GM21717 (cell line): Measurements from ENCODE around the gene CELA2A.
"Not testable (repeated sequence)": the region's sequence is repeated elsewhere in the genome, so short reads cannot be mapped to it uniquely, and the experiment has no call there.

Source experiments
- ATAC-seq: cut with Tn5 transposase; IDR thresholded peaks from one replicate; pipeline ENCODE4 v1.9.1; 2021; ENCODE audit warnings: mild to moderate bottlenecking, moderate library complexity; ENCODE audit not compliant: unreplicated experiment

The CELA2A gene

GRCh38 chr1:15466955-15467625 lies 10.6 kb downstream of the CELA2A start:
- not testable (repeated sequence) for ATAC-seq

- ATAC-seq: no peak
Observed at GRCh38 chr1:15468145-15468544, 11.6 kb downstream of the CELA2A start.

DNA sequence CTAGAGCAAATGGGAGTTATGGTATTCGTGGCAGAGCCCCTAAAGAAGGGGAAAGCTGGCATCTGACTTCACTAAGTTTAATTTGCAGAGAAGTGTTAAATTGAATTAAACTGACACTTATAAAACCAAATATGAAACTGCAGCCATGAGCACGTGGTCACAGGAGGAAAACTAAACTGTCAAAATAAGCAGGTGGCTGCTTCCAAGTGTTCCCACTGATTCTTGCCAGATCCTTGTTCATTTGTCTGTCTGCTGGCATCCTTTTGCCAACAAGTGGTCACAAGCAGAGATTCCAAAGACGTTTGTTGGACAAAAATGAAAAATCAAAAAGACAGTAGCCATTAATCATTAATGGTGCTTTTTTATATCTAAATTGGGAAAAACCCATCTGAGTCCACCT lies 12.8 kb downstream of the CELA2A start:
- ATAC-seq: no peak

- ATAC-seq: not testable (repeated sequence)
Observed at GRCh38 chr1:15469821-15470448, 13.4 kb downstream of the CELA2A start.

GRCh38 chr1:15471067-15471466 lies 14.5 kb downstream of the CELA2A start:
- not testable (repeated sequence) for ATAC-seq

GRCh38 chr1:15471723-15472122 lies 15.2 kb downstream of the CELA2A start:
- not testable (repeated sequence) for ATAC-seq

DNA sequence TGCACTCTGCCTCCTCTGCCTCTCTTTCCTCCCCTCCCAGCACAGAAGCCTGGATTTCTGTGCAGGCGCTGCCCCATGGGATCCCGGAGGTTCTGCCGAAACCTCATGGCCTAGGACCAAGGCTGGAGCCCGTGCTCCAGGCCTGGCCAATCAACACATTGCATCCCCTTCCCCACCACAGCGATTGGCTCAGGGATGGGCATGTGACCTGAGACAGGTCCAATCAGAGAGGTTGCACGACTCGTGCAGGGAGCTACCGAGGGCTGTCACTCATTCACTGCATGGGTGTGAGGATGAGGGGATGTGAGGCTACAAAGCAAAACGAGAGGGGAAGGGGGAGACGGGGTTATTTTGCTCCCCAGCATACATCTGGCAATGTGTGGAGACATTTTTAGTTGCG lies 16.1 kb downstream of the CELA2A start:
- no peak for ATAC-seq

DNA sequence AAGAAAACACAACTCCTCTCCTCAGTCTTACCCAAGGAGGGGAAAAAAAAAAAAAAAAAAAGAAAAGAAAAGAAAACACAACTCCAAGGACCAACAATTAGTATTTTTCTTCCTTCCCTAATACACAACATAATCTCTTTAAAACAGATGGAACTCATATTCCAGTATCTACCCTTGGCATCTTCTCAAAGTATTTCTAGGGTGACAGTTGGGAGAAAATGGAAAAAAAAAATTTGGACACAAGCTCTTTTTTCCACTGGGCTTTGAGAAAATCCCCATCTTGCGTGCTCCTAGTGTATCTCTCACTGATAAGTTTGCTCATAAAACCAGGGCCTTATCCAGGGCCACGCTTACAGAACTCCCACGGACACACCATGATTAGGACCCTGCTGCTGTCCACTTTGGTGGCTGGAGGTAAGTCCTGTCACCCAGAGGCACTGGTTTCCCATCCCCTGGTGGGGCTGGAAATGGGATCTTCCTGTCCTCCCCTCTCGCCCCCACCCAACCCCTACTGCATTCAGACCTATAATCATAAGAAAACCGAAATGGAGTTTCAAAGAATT lies 19.3 kb downstream of the CELA2A start, which contains the start of gene CELA2B:
TSS of gene CELA2B (plus strand) at position 353 of the 563 bp plus-strand sequence. CDS start at position 375, 22 bp downstream.
- no peak for ATAC-seq

- ATAC-seq: no peak
Observed at GRCh38 chr1:15476927-15477326, 20.4 kb downstream of the CELA2A start.

DNA sequence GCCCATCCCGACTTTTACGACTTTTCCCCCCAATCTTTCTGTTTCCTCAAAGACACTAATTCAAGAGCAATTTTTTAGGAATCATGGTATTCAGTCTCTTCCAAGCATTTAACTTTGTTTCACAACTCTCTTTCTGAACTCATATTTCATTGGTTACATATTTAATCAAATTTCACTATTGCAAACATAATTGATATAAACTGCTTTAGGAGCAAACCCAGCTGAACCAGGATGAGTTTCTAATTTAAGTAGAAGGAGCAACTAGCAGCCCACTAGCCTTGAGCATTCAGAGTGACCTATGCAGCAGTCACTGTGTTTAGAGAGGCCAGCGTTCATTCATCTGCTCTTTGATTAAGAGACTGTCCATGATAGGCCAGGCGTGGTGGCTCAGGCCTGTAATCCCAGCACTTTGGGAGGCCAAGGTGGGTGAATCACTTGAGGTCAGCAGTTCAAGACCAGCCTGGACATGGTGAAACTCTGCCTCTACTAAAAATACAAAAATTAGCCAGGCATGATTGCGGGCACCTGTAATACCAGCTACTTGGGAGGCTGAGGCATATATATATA lies 21.2 kb downstream of the CELA2A start:
- no peak for ATAC-seq

DNA sequence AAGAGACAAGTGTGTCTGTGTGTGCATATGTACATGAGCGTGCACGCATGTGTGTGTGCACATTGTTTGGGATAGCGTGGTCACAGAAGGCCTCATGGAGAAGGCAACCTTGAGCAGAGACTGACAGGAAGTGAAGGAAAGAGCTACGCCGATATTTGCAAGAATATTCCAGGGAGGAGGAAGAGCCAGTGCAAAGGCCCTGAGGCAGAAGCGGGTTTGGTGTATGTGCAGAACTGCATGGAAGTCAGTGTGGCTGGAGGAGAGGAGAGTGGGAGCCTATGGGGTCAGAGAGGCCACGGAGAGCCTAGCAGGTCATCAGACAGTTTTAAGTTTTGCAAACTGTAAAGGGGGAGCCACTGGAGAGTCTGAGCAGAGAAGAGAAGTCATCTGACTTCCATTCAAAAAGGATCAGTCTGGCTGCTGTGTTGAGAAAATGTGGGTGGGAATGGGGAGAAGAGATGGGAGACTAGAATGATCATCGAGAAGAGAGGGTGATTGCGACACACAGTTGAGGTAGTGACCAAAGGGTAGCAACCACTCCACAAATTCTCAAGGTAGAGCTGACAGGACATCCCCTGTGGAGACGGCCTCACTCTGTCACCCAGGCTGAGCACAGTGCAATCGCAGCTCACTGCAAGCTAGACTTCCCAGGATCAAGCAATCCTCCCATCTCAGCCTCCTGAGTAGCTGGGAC lies 23.3 kb downstream of the CELA2A start:
- no peak for ATAC-seq

- ATAC-seq: not testable (repeated sequence)
Observed at GRCh38 chr1:15482455-15482854, 25.9 kb downstream of the CELA2A start.

DNA sequence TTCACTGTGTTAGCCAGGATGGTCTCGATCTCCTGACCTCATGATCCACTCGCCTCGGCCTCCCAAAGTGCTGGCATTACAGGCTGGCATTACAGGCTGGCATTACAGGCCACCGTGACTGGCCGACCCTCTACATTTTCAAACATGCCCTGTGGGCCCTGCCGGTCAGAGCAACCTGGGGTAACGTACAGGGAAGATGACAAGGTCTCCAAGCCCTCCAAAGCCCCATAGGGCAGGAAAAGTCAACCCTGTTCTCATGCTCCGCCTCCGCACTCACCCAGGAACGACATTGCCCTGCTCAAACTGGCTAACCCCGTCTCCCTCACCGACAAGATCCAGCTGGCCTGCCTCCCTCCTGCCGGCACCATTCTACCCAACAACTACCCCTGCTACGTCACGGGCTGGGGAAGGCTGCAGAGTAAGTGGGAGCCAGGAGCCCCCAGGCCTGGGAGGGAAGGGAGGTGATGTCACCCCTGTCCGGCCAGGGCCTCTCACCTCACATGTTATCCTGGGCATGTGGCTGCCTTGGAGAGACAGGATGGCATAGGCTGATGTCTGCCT lies 26.5 kb downstream of the CELA2A start:
- ATAC-seq: not testable (repeated sequence)

DNA sequence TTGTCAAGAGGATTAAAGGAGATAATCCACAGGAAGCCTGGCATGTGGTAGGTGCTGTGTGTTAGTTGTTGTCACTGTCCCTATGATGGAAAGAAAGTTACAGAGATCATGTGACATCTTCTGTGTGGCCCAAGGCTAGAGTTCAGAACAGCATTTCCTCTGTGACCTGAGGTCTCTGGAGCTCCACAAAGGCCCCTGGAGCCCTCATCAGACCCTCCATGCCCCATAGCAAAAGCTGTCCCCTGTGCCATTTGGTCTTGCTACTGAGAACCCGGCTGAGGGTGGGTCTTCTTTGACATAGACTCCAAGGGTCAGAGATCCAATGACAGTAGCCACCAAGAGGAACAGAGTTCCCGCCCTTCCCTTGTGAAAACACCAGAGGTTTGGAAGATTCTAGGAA lies 27.4 kb downstream of the CELA2A start:
- no peak for ATAC-seq

- not testable (repeated sequence) for ATAC-seq
Observed at GRCh38 chr1:15484443-15484842, 27.9 kb downstream of the CELA2A start.

DNA sequence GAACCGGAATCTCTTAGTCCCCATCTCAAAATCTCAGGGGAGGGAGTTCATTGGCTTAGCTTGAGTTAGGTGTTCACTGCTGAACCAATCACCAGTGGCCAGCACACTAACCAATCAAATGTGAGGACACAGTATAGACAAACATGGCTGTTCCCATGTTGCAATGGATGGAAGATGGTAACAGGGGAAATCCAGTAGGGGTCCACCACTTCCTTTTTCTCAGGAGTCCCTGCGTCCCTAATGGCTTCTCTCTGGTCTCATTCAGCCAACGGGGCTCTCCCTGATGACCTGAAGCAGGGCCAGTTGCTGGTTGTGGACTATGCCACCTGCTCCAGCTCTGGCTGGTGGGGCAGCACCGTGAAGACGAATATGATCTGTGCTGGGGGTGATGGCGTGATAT lies 29.1 kb downstream of the CELA2A start:
- ATAC-seq: no peak

- ATAC-seq: not testable (repeated sequence)
Observed at GRCh38 chr1:15486844-15487610, 30.5 kb downstream of the CELA2A start.

GRCh38 chr1:15488371-15488770 lies 31.8 kb downstream of the CELA2A start:
- ATAC-seq: no peak

GRCh38 chr1:15489052-15489736 lies 32.7 kb downstream of the CELA2A start:
- ATAC-seq: no peak

GRCh38 chr1:15491010-15491409 lies 34.5 kb downstream of the CELA2A start:
- not testable (repeated sequence) for ATAC-seq
